DMS79 (cell line): ENCODE results near the gene PSG3.
"Not testable (repeated sequence)": the region's sequence is repeated elsewhere in the genome, so short reads cannot be mapped to it uniquely, and the experiment has no call there.

Source experiments
- DNase-seq: peaks from one replicate; lab custom pipeline; 2025; lab: John Stamatoyannopoulos, UW

Gene PSG3

DNA sequence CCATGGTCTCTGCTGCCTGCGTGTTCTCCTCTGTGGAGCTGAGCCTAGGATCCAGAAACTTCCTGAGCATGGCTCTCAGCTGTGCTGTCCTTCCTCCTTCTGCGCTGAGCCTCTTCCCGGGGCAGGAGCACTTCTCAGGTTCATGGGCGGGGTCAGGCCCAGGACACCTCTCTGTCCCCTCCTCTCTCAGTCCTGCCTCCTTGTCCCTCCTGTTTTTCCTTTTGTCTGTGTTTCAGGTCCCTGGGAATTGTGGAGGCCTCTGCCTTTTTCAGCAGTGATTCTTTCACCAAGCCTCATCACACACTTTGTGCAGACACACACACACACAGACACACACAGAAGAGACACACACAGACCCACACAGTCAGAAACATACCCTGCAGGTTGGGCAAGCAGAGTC lies at the start of gene PSG3:
PSG3 (minus strand) TSS at position 101 of the 400 bp plus-strand sequence; CDS start at position 4, 97 bp downstream.
- not testable (repeated sequence) for DNase-seq

GRCh38 chr19:42788766-42789165 lies 48.5 kb upstream of the PSG3 start:
- not testable (repeated sequence) for DNase-seq

GRCh38 chr19:42787766-42788165 lies 47.5 kb upstream of the PSG3 start:
- not testable (repeated sequence) for DNase-seq

DNA sequence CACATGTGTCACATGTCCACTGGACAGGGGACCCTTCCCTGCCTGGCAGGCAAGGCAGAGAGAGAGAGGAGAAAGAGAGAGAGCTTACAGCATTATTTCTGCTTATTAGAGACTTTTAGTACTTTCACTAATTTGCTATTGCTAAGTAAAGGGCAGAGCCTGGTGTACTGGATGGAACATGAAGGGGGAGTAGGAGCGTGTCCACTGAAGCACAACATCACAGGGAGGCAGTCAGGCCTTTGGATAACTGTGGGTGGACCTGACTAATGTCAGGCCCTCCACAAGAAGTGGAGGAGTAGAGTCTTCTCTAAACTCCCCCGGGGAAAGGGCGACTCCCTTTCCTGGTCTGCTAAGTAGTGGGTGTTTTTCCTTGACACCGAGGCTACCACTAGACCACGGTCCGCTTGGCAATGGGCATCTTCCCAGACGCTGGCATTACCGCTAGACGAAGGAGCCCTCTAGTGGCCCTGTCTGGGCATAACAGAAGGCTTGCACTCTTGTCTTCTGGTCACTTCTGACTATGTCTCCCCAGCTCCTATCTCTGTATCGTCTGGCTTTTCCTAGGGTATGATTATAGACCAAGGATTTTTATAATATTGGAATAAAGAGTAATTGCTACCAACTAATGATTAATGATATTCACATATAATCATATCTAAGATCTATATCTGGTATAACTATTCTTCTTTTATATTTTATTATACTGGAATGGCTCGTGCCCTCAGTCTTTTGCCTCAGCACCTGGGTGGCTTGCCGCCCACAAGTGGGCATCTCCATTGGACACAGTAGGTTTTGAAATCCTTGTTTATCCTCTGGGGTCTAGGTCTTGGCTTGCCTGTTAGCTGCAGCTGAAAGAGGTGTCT lies 36.7 kb upstream of the PSG3 start:
- DNase-seq = not testable (repeated sequence)

- DNase-seq = not testable (repeated sequence)
These were observed 34.4 kb upstream of the PSG3 start for GRCh38 chr19:42774510-42775158.

DNA sequence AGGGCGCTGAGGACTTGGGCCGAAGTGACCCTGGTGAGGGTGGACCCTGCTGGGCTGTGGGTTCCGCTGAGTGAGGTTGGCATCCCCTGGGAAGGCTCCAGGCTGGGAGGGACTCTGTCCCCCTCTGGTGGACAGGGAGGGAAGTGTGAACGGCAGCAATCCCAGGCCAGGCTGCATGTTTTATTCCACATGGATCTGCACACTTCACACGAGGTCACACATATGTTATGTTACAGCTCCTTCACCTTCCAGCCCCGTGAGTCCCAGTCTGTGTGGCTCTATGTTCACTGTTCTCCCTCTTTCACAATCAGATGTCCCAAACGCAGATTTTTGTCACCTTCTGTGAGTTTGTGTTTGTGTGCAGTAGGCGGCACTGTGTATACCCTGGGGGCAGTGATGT lies 27.0 kb upstream of the PSG3 start:
- DNase-seq = not testable (repeated sequence)

- not testable (repeated sequence) for DNase-seq
These were observed 26.6 kb upstream of the PSG3 start for GRCh38 chr19:42766871-42767270.

DNA sequence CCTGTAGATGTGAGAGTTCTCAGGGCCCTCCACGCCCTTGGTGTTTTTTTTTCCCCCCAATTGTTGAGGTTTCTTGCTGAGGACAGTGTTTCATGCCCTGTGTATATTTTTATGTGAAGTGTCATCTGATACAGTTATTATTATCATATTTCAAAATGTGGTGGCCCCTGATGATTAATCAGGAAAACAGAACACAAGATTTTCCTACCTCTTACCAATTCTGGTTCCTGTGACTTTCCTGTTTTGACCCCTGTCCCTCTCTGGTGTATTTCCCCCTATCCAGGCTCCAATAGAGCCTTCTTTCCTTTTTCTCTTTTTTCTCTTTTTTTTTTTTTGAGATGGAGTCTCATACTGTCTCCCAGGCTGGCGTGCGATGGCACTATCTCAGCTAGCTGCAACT lies 24.6 kb upstream of the PSG3 start:
- DNase-seq = no peak

GRCh38 chr19:42762789-42763188 lies 22.5 kb upstream of the PSG3 start:
- no peak for DNase-seq

- not testable (repeated sequence) for DNase-seq
These were observed 21.6 kb upstream of the PSG3 start for GRCh38 chr19:42761924-42762295.

- not testable (repeated sequence) for DNase-seq
These were observed 21.0 kb upstream of the PSG3 start for GRCh38 chr19:42760954-42761923.

DNA sequence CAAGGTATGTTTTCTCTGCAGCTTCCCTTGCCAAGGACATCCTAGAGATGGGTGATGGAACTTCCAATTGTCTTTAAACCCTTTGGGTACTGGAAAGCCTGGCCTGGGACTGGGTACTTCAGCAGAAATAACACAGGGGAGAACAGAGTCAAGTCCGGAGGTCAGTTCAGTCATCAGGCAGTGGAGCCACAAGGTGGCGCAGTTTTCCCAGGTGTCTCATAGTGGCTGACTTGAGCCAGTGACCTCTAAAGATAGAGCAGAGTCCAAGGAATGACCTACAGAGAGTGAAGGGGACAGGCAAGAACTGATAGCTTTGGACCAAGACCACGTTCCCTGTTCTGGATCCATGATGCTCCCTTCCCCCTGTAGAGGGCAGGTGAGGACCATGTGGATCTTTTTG lies 18.4 kb upstream of the PSG3 start:
- not testable (repeated sequence) for DNase-seq

DNA sequence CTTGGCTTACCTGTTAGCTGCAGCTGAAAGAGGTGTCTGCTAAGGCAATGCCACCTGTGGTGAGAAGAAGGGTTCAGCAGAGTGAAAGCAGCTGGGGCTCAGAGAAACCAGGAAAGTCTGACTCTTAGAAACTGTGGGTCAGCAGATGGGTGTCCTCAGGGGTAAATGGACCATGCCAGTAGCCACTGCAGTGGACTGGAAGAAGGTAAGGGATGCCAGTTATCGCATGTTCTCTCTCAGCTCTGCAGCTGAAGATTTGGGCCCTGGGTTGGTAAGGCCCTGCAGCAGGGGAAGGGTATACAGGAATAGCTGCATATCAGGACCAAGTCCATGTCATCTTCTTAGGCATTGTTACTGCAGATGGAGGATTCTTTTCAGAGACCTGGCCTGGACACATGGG lies 12.0 kb upstream of the PSG3 start:
- DNase-seq = not testable (repeated sequence)

DNA sequence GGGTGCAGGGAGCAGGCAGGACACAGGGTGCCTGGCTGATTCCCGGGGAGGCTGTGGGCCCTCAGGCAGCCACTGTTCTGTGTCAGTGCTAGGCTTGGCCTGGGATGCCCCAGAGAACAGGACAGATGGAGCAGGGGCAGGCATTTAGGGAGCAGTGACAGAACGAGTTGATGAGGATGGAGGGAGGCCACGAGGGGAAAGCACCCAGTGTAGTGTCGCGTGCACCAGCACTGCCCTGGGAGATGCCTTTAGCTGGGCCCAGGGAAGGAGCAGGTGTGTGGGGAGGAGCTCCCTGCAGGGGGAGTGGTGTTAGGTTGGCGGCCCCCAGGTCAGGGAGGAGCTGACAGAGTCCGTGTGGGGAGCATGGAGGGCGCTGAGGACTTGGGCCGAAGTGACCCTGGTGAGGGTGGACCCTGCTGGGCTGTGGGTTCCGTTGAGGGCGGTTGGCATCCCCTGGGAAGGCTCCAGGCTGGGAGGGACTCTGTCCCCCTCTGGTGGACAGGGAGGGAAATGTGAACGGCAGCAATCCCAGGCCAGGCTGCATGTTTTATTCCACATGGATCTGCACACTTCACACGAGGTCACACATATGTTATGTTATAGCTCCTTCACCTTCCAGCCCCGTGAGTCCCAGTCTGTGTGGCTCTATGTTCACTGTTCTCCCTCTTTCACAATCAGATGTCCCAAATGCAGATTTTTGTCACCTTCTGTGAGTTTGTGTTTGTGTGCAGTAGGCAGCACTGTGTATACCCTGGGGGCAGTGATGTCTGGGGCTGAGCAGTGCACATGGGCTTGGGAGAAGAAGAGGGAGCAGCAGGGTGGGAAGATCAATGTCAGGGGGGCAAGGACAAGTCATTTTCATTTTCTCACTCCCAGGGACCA lies 1.7 kb upstream of the PSG3 start:
- DNase-seq = not testable (repeated sequence)

GRCh38 chr19:42737581-42738011 lies 2.7 kb downstream of the PSG3 start:
- not testable (repeated sequence) for DNase-seq

DNA sequence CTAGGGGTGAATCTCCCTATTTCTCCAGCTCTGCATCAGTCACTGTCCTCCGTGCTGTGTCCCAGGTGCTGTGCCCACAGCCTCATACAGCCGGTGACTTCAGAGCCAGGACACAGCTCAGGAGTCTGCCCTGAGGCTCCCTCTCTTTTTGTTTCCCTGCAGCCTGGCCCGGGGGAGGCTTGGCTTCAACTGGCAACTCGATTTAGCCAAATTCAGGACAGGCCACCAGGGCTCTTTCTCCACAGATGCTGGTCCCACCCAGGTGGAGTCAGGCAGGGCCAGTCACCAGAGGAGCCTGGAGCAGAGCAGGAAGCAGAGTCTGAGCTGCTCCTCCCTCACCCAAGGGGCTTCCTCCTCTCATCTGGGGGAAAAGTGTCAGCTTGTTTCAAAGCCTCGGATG lies 11.9 kb downstream of the PSG3 start:
- not testable (repeated sequence) for DNase-seq

- DNase-seq = not testable (repeated sequence)
These were observed 26.3 kb downstream of the PSG3 start for GRCh38 chr19:42714000-42714399.

GRCh38 chr19:42712753-42713152 lies 27.5 kb downstream of the PSG3 start:
- not testable (repeated sequence) for DNase-seq

GRCh38 chr19:42710986-42711385 lies 29.3 kb downstream of the PSG3 start:
- DNase-seq = not testable (repeated sequence)

- DNase-seq = no peak
These were observed 42.4 kb downstream of the PSG3 start for GRCh38 chr19:42697884-42698283.
